ENCODE data around the gene C10orf143. TPM values are rescaled to one million over a fixed set of nuclear protein-coding genes. Genes with fewer than 3 reads are reported as not detected.

The C10orf143 gene
- total RNA-seq, 2 donors from 2014 or later = 1.5 to 1.9 TPM

DNA sequence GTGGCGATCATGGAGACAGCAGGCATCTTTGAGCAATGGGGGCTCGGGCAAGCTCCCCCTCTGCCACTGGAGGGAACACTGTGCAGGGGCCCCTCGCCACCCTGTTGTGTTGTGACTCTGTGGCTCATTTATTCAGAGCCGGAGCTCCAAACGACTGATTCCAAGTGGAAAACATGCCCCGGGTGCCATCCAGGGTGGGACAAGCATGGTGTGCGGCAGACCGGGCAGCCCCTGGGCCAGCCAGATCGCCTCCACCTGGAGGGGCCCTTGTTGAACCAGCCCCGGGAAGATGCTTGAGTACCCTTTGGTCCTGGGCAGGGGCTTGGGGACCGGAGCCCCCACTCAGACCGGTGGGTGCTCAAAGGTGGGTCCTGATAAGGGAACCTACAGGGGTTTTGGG is 61.4 kb downstream of the C10orf143 start:
- TF ChIP-seq, protein P1, sequence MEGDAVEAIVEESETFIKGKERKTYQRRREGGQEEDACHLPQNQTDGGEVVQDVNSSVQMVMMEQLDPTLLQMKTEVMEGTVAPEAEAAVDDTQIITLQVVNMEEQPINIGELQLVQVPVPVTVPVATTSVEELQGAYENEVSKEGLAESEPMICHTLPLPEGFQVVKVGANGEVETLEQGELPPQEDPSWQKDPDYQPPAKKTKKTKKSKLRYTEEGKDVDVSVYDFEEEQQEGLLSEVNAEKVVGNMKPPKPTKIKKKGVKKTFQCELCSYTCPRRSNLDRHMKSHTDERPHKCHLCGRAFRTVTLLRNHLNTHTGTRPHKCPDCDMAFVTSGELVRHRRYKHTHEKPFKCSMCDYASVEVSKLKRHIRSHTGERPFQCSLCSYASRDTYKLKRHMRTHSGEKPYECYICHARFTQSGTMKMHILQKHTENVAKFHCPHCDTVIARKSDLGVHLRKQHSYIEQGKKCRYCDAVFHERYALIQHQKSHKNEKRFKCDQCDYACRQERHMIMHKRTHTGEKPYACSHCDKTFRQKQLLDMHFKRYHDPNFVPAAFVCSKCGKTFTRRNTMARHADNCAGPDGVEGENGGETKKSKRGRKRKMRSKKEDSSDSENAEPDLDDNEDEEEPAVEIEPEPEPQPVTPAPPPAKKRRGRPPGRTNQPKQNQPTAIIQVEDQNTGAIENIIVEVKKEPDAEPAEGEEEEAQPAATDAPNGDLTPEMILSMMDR (conservative IDR thresholded peaks at IDR 0.05) = no peak
- Histone ChIP-seq H3K36me3 (ENCODE audit: control insufficient read depth, insufficient read depth, low read length) (no peaks in the 10 kb centered on the region), H3K4me1 (ENCODE audit: control insufficient read depth, insufficient read depth, low read length) (no peaks in the 10 kb centered on the region), H3K9ac (ENCODE audit: extremely low read depth, low read length, poor library complexity, severe bottlenecking) (no peak overlapping the region), H3K9me3 (ENCODE audit: control insufficient read depth, low read length) (peaks cover 3% of the 10 kb centered on the region), H3K27me3 (ENCODE audit: control insufficient read depth, insufficient read depth, low read length, poor library complexity, severe bottlenecking) (no peaks in the 10 kb centered on the region), H3K27ac (ENCODE audit: low read depth, low read length) (no peak overlapping the region), H3K4me3 (ENCODE audit: low read length) (no peak overlapping the region)
- 90 to 92% methylated on average over 9 to 12 of the region's 12 CpGs for WGBS, 2 experiments (ENCODE audit: insufficient coverage in 1 of 2, insufficient read length in 1 of 2)
- Mint-ChIP-seq H3K36me3 (ENCODE audit: low read depth) (no peaks in the 10 kb centered on the region), H3K27ac (no peak overlapping the region), H3K27me3 (ENCODE audit: insufficient read depth) (peaks cover 4% of the 10 kb centered on the region), H3K4me1 (no peaks in the 10 kb centered on the region), H3K9me3 (no peaks in the 10 kb centered on the region), H3K4me3 (no peak overlapping the region)
- DNase-seq = no peak

DNA sequence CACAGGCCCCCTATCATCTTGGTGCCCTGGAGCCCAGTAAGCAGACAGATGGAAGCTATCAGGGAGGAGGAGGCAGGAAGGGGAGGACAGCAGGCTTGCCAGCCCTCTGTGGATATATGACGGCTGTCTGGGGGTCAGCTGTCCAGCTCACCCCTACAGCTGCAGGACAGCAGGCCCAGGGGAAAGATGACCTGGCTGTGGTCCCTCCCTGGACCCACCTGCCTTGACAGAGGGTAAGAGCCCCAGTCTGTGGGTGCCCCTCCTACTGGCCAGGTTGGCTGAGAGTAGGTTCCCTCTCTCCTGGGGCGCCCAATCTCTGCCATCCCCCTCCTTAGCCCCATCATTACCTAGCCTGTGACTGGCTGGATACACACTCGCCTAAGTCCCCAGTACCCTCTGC is 62.5 kb downstream of the C10orf143 start:
- Histone ChIP-seq H3K9ac (ENCODE audit: extremely low read depth, low read length, poor library complexity, severe bottlenecking) (no peak overlapping the region), H3K27ac (ENCODE audit: low read depth, low read length) (no peak overlapping the region), H3K4me3 (ENCODE audit: low read length) (no peak overlapping the region), H3K27me3 (ENCODE audit: control insufficient read depth, insufficient read depth, low read length, poor library complexity, severe bottlenecking) (no peaks in the 10 kb centered on the region), H3K9me3 (ENCODE audit: control insufficient read depth, low read length) (no peaks in the 10 kb centered on the region), H3K4me1 (ENCODE audit: control insufficient read depth, insufficient read depth, low read length) (no peaks in the 10 kb centered on the region), H3K36me3 (ENCODE audit: control insufficient read depth, insufficient read depth, low read length) (no peaks in the 10 kb centered on the region)
- Mint-ChIP-seq H3K4me3 (no peak overlapping the region), H3K36me3 (ENCODE audit: low read depth) (no peaks in the 10 kb centered on the region), H3K9me3 (no peaks in the 10 kb centered on the region), H3K27ac (no peak overlapping the region), H3K4me1 (no peaks in the 10 kb centered on the region), H3K27me3 (ENCODE audit: insufficient read depth) (peaks cover 14% of the 10 kb centered on the region)
- 94% methylated on average over 3 of the region's 3 CpGs; no CpG with 5 or more reads in 1 of the 2 experiments for WGBS, 2 experiments (ENCODE audit: insufficient coverage in 1 of 2, insufficient read length in 1 of 2)
- no peak for DNase-seq
- TF ChIP-seq, protein P1 (conservative IDR thresholded peaks at IDR 0.05) = no peak

DNA sequence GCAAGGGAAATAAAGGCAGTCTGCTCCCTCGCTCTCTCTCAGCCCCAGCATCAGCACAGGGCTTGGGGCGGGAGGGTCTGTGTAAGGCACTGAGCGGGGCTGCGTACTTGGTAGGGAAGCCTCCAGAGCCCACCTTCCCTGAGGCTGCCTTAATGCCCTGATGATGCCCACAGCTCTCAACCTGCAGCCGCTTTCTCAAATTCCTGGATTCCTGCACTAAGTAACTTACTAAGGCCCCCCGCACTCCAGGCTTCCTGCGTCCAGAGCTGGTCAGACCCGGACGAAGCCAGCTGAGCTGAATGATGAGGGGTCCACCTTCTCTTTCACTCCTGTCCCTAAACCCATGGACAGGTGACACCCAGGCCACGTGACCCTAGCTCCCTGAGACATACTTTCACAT is 63.3 kb downstream of the C10orf143 start:
- no peaks in the 10 kb centered on the region for H3K36me3 Mint-ChIP-seq (ENCODE audit: low read depth)
- Histone ChIP-seq H3K4me3 (ENCODE audit: low read length) (no peak overlapping the region), H3K9ac (ENCODE audit: extremely low read depth, low read length, poor library complexity, severe bottlenecking) (no peak overlapping the region), H3K36me3 (ENCODE audit: control insufficient read depth, insufficient read depth, low read length) (no peaks in the 10 kb centered on the region), H3K27ac (ENCODE audit: low read depth, low read length) (no peak overlapping the region), H3K9me3 (ENCODE audit: control insufficient read depth, low read length) (no peaks in the 10 kb centered on the region), H3K4me1 (ENCODE audit: control insufficient read depth, insufficient read depth, low read length) (no peaks in the 10 kb centered on the region), H3K27me3 (ENCODE audit: control insufficient read depth, insufficient read depth, low read length, poor library complexity, severe bottlenecking) (no peaks in the 10 kb centered on the region)
- H3K27me3 Mint-ChIP-seq (ENCODE audit: insufficient read depth) = peaks cover 15% of the 10 kb centered on the region
- H3K4me1 Mint-ChIP-seq = no peaks in the 10 kb centered on the region
- H3K27ac Mint-ChIP-seq = no peak overlapping the region
- H3K4me3 Mint-ChIP-seq = no peak overlapping the region
- DNase-seq = no peak
- 89 to 91% methylated on average over 7 to 10 of the region's 10 CpGs for WGBS, 2 experiments (ENCODE audit: insufficient coverage in 1 of 2, insufficient read length in 1 of 2)
- no peaks in the 10 kb centered on the region for H3K9me3 Mint-ChIP-seq
- TF ChIP-seq, protein P1 (conservative IDR thresholded peaks at IDR 0.05) = no peak
